Measurements from ENCODE around the gene SMARCB1.

DNA sequence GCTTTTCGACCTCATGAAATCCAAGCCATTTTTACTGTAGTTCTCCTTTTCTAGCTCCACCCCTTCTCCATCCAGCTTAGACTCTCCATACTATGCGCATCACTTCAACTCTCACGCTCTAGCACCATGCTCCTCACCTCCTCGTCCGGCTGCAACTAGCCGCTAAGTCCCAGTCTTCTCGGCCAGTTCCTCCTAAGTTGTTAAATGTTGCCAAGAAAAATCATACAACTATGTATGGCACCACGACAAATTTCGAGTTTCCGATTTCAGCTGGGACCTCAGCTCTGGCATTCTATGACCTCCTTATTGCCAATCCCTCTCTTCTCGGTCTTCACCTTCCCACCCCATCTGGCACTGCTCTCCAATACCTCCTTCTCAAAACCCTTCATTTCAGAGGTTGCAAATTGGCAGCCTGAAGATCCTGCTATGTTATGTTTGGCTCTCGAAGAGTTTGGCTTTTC, 36.9 kb upstream of the SMARCB1 start:
- no peak for TF ChIP-seq CTCF (IDR thresholded peaks at IDR 0.05; ENCODE audit: low read depth, low read length)
- no peak for TF ChIP-seq POLR2A (IDR thresholded peaks at IDR 0.05; ENCODE audit: extremely low read depth, insufficient read length)
- TF ChIP-seq, protein P1, sequence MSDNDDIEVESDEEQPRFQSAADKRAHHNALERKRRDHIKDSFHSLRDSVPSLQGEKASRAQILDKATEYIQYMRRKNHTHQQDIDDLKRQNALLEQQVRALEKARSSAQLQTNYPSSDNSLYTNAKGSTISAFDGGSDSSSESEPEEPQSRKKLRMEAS (IDR thresholded peaks at IDR 0.05; ENCODE audit: low read depth, low read length), result no peak
